Peyer's patch (tissue), 4 donors: ENCODE results near the gene DPH2. TPM values are rescaled to one million over a fixed set of nuclear protein-coding genes. Genes with fewer than 3 reads are reported as not detected.

Source experiments
- DNase-seq, 3 donors: peaks; one replicate each; pipeline ENCODE4 v3.0.0-alpha.2; 2017 to 2019
- H3K27ac ChIP-seq, 4 donors: fragments of 200-600 bp; sonication (generic); one replicate each; pipeline ENCODE4 v1.5.1; 2016 to 2019
- H3K27me3 ChIP-seq, 2 donors: fragments of 200-600 bp; sonication (generic); one replicate each; pipeline ENCODE4 v1.5.1; 2019
- H3K36me3 ChIP-seq, 3 donors: fragments of 200-600 bp; sonication (generic); one replicate each; pipeline ENCODE4 v1.5.1; 2016 to 2019
- H3K4me1 ChIP-seq, 4 donors: fragments of 200-600 bp; sonication (generic); one replicate each; pipeline ENCODE4 v1.5.1; 2016 to 2019
- H3K4me3 ChIP-seq, 4 donors: fragments of 200-600 bp; sonication (generic); 1 replicate in 3 of 4; 2 replicates in 1 of 4; pipeline ENCODE4 v1.5.1; 2016 to 2019; ENCODE audit warnings: mild to moderate bottlenecking in 1 of 4
- H3K9me3 ChIP-seq, 4 donors: fragments of 200-600 bp; sonication (generic); one replicate each; pipeline ENCODE4 v1.5.1; 2016 to 2019; ENCODE audit warnings: mild to moderate bottlenecking in 1 of 4
- POLR2A ChIP-seq, 2 donors: fragments of 450-650 bp; IDR thresholded peaks; one replicate each; pipeline ENCODE4 v1.5.1; 2017; ENCODE audit warnings: antibody characterized with exemption in 2 of 2, mild to moderate bottlenecking in 2 of 2, moderate library complexity in 2 of 2
- total RNA-seq, 4 donors: library from RNA; depleted of rRNA; stranded (reverse); fragments of >200 nt; gene quantifications; one replicate each; pipeline ENCODE4 v1.1.0, GENCODE V29; 2016
- TF ChIP-seq, protein P1 (sequence below), 6 experiments: fragments of 450-650 bp in 4 of 6; fragments of 200-600 bp in 2 of 6; sonication (generic) in 1 of 6; IDR thresholded peaks; one replicate each; pipeline ENCODE4 v1.5.1; 2017 to 2019; ENCODE audit warnings: antibody characterized with exemption in 6 of 6, mild to moderate bottlenecking in 3 of 6, moderate library complexity in 1 of 6

Gene DPH2
- total RNA-seq, 4 donors from 2014 or later = 16.6 to 106 (median 38.6) TPM

GRCh38 chr1:43946236-43947060 lies 23.4 kb upstream of the DPH2 start, which contains the start of gene IPO13:
Gene IPO13 (plus strand): TSS chr1:43946950. CDS start chr1:43947601, 651 bp downstream.
- Histone ChIP-seq H3K27ac (peak within 1 kb of the TSS; percentile 93 to 96 (median 96)), H3K36me3 (peaks cover 0 to 14% (median 0%) of the 10 kb centered on the region in 3 donors), H3K4me3 (peak within 1 kb of the TSS; percentile 48 to 76 (median 74)), H3K9me3 (no peaks in the 10 kb centered on the region), H3K27me3 (no peaks in the 10 kb centered on the region), H3K4me1 (peaks cover 5 to 27% (median 13%) of the 10 kb centered on the region in 4 donors)
- DNase-seq = peak; percentile 93 to 98 (median 98)
- TF ChIP-seq POLR2A (IDR thresholded peaks at IDR 0.05) = peak; percentile 64 to 79
- TF ChIP-seq, protein P1, sequence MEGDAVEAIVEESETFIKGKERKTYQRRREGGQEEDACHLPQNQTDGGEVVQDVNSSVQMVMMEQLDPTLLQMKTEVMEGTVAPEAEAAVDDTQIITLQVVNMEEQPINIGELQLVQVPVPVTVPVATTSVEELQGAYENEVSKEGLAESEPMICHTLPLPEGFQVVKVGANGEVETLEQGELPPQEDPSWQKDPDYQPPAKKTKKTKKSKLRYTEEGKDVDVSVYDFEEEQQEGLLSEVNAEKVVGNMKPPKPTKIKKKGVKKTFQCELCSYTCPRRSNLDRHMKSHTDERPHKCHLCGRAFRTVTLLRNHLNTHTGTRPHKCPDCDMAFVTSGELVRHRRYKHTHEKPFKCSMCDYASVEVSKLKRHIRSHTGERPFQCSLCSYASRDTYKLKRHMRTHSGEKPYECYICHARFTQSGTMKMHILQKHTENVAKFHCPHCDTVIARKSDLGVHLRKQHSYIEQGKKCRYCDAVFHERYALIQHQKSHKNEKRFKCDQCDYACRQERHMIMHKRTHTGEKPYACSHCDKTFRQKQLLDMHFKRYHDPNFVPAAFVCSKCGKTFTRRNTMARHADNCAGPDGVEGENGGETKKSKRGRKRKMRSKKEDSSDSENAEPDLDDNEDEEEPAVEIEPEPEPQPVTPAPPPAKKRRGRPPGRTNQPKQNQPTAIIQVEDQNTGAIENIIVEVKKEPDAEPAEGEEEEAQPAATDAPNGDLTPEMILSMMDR (IDR thresholded peaks at IDR 0.05) = peak; percentile 76 to 87 (median 84)

DNA sequence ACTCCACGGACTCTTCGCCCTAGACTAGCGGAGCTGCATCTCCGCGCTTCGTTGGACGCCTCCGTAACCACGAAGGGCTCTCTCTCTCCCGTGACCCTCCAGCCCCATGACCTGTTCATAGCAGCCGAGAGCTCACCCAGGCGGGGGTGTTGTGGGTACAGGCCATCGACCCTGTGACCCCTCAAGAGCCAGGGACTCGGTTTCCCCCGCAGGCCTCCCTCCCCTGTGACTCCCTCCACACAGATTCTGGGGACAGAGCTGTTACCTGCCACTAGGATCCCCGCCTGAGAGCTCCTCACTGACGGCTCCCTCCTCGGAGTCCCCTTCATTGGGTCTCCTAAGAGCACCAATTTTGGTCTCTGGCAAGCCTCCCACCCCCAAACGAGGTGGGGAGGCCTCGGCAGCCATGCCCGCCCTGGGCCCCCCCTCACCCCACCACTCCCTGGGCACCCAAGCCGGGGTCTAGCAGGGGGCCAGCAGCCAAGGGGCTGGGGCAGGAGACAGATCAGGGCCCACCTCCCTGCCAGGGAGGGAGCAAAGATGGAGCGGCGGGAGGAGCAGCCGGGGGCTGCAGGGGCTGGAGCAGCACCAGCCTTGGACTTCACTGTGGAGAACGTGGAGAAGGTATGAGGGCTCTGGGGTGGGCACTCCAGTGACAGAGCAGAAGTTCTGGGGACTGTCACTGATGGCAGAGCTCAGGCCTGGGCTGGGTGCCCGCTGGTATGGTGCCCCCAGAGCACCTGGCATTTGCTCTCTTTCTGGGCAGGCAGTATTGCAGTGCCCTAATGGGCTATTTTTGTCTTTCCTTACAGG lies 22.5 kb upstream of the DPH2 start:
- Histone ChIP-seq H3K36me3 (peaks cover 0 to 14% (median 0%) of the 10 kb centered on the region in 3 donors), H3K9me3 (no peaks in the 10 kb centered on the region), H3K27ac (peak overlapping the region; percentile 93 to 96 (median 96)), H3K27me3 (no peaks in the 10 kb centered on the region), H3K4me3 (peak overlapping the region; percentile 48 to 76 (median 74)), H3K4me1 (peaks cover 5 to 27% (median 13%) of the 10 kb centered on the region in 4 donors)
- no peak for DNase-seq
- no peak for TF ChIP-seq POLR2A (IDR thresholded peaks at IDR 0.05)
- TF ChIP-seq, protein P1 (IDR thresholded peaks at IDR 0.05) = no peak

GRCh38 chr1:43947874-43948437 lies 21.9 kb upstream of the DPH2 start:
- peak overlapping the region in 1 of 4 donors; percentile 96 for H3K27ac ChIP-seq

GRCh38 chr1:43949678-43950077 lies 20.1 kb upstream of the DPH2 start:
- H3K27ac ChIP-seq = no peak overlapping the region
- no peaks in the 10 kb centered on the region for H3K27me3 ChIP-seq
- H3K4me1 ChIP-seq = peaks cover 5 to 27% (median 13%) of the 10 kb centered on the region in 4 donors
- TF ChIP-seq POLR2A (IDR thresholded peaks at IDR 0.05) = no peak
- TF ChIP-seq, protein P1 (IDR thresholded peaks at IDR 0.05) = no peak
- peaks cover 0 to 14% (median 0%) of the 10 kb centered on the region in 3 donors for H3K36me3 ChIP-seq
- no peak overlapping the region for H3K4me3 ChIP-seq
- no peak for DNase-seq
- no peaks in the 10 kb centered on the region for H3K9me3 ChIP-seq

More at GRCh38 chr1:43947874-43948437, 21.9 kb upstream of the DPH2 start:
- Histone ChIP-seq H3K36me3 (peaks cover 0 to 14% (median 0%) of the 10 kb centered on the region in 3 donors), H3K27me3 (no peaks in the 10 kb centered on the region), H3K4me3 (peak overlapping the region; percentile 48 to 76 (median 74)), H3K9me3 (no peaks in the 10 kb centered on the region), H3K4me1 (peaks cover 5 to 27% (median 13%) of the 10 kb centered on the region in 4 donors)
- TF ChIP-seq POLR2A (IDR thresholded peaks at IDR 0.05) = no peak
- TF ChIP-seq, protein P1 (IDR thresholded peaks at IDR 0.05) = no peak
- no peak for DNase-seq
